Epithelial cell of proximal tubule (primary cell): Measurements from ENCODE around the gene DIAPH2. TPM values are rescaled to one million over a fixed set of nuclear protein-coding genes. Genes with fewer than 3 reads are reported as not detected.

Experiments used
- DNase-seq: peaks from one replicate; pipeline ENCODE4 v3.0.0-alpha.2; 2011; ENCODE audit warnings: low read depth
- H3K4me3 ChIP-seq: 2 replicates; pipeline ENCODE4 v1.5.1; 2011; ENCODE audit warnings: low read depth, mild to moderate bottlenecking, low read length
- total RNA-seq: library from RNA; depleted of rRNA; stranded (reverse); fragments of >200 nt; gene quantifications from 2 replicates; pipeline ENCODE4 v1.2.3, GENCODE V29; 2015
- TF ChIP-seq, protein P1 (sequence below): conservative IDR thresholded peaks from 2 replicates; pipeline ENCODE4 v1.5.1; 2012; ENCODE audit warnings: low read depth, mild to moderate bottlenecking, low read length

DIAPH2 gene
- total RNA-seq, 1 donor from 2014 or later = 15.1 TPM

DNA sequence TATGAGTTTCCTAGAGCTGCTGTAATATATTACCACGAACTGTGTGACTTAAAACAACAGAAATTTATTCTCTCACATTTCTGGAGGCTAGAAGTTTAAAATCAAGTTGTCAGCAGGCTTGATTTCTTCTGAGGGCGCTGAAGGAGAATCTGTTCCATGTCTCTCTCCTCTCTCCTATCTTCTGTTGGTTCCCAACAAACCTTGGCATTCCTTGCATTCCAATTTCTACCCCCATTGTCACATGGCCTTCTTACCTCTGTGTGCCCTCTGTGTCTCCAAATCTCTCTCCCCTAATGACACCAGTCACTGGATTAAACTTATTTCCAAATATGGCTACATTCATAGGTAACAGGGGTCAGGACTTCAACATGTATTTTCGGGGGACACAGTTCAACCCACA is 871.7 kb downstream of the DIAPH2 start:
- H3K4me3 ChIP-seq = no peak overlapping the region
- TF ChIP-seq, protein P1, sequence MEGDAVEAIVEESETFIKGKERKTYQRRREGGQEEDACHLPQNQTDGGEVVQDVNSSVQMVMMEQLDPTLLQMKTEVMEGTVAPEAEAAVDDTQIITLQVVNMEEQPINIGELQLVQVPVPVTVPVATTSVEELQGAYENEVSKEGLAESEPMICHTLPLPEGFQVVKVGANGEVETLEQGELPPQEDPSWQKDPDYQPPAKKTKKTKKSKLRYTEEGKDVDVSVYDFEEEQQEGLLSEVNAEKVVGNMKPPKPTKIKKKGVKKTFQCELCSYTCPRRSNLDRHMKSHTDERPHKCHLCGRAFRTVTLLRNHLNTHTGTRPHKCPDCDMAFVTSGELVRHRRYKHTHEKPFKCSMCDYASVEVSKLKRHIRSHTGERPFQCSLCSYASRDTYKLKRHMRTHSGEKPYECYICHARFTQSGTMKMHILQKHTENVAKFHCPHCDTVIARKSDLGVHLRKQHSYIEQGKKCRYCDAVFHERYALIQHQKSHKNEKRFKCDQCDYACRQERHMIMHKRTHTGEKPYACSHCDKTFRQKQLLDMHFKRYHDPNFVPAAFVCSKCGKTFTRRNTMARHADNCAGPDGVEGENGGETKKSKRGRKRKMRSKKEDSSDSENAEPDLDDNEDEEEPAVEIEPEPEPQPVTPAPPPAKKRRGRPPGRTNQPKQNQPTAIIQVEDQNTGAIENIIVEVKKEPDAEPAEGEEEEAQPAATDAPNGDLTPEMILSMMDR = no peak
- no peak for DNase-seq

DNA sequence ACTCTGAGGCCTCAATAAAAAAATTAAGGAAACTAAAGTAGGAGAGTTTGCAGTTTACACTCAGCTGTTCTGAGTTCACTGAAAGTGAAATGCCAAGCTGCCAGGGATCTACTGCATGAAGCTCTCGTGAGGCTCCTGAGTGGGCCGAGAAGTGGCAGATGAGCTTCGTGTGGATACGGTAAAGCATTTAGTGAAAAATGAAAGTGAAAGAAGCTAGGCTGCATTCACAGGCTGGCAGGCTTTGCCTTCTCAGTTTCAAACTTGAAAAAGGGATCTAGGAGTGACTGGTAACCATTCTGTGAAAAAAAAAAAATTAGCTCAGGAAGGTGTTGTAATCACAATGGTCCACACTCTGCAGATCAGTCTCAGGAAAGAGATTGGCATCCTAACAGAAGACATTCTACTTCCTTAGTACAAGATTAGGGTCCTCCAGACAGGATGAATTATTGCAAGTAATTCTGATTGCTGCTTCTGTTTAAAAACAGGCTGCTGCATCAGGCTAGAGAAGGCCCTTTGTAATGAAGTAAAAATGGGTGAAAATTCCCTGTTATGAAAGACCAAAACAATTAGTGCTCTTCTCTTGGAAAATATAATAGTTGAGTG is 879.0 kb downstream of the DIAPH2 start:
- peak; percentile 22 for DNase-seq
- peak overlapping the region; percentile 21 for H3K4me3 ChIP-seq

DNA sequence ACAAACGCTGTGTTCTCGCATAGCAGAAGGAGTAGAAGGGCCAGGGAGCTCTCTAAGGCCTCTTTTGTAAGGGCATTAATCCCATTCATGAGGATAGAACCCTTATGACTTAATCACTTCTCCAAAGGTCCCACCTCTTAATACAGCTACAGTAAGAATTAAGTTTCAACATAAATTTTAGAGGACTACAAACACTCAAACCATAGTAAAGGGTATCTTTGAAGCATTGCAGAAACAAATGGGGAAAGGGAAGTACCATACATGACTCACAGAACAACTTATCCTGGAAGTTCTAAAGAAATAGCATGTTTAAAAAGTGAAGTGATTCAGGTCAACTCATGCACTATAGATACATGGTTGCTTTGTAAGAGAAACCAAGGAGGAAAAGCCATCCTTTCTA is 879.9 kb downstream of the DIAPH2 start:
- H3K4me3 ChIP-seq = no peak overlapping the region
- no peak for DNase-seq
- TF ChIP-seq, protein P1 = no peak

More for the DNA sequence above, 879.0 kb downstream of the DIAPH2 start:
- TF ChIP-seq, protein P1 = no peak

DNA sequence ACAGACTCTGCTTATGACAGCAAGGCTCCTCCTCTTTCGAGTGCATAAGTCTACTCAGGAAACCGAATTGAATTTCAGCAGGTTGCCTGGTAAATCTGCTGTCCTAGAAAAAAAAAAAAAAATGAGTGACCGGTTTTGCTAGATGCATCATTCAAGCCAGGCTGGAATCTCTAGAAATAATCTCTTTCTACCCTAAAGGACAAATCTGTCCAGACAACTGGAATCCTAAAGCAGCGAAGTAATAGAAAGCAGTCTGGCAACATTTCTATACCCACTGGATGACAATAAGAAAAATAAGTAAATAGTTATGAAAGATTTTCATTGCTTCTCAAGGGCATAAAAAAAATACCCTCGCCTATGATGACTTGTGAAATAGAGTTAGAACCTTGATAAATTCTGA is 902.5 kb downstream of the DIAPH2 start:
- TF ChIP-seq, protein P1 = no peak
- DNase-seq = no peak

DNA sequence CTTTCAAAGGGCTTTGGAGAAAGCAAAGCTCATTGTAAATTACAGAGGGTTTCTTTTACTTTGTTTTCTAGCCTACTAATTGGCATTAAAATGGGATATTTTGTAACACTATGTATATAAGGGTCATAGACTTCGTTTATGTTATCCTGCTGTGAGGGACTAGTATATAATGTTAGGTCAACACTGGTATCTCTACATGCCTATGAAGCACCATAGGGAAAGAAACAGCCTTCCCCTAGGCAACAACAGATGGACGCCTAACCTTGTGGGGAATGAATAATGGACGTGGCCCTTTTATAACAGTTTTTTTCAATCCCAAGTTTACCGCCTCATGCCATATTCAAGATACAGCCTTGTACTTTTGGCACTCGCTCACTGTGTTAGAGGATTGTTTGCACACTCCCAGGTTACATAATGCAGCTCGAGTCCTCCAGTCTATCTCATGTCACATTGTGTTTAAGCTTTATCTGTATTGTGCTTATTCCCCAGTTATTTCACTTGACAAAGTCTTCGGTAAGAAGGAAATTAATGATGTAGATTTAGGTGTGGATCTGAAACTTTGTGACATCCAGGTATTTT is 910.1 kb downstream of the DIAPH2 start:
- DNase-seq = no peak
- no peak overlapping the region for H3K4me3 ChIP-seq
- TF ChIP-seq, protein P1 = no peak

More for the DNA sequence above, 902.5 kb downstream of the DIAPH2 start:
- no peak overlapping the region for H3K4me3 ChIP-seq

DNA sequence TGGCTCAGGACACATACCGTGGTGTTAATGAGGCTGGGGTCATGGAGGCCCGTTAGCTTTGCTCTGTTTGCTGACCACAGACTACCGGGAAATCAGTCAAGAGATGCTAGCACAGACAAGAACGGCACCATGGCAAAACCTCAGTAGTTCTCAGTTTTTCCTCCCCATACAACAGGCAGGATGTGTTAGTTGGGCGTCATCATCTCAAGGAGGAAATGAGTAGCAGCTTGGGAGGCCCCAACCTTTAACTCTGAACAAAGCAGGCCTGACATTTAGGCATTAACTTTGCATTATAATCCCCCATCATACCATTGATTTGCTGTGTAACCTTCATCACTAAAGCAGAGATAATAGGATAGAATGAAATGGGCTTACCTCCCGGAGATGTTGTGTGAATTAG is 913.3 kb downstream of the DIAPH2 start:
- DNase-seq = no peak
- H3K4me3 ChIP-seq = no peak overlapping the region

More for the DNA sequence above, 913.3 kb downstream of the DIAPH2 start:
- TF ChIP-seq, protein P1 = no peak
